ENCODE measurements around the gene EEIG2. TPM values are rescaled to one million over a fixed set of nuclear protein-coding genes. Genes with fewer than 3 reads are reported as not detected.
"Not testable (repeated sequence)": the region's sequence is repeated elsewhere in the genome, so short reads cannot be mapped to it uniquely, and the experiment has no call there.

EEIG2 gene
- total and polyA plus RNA-seq, 11 donors = 1.2 to 14.1 (median 4.8) TPM

DNA sequence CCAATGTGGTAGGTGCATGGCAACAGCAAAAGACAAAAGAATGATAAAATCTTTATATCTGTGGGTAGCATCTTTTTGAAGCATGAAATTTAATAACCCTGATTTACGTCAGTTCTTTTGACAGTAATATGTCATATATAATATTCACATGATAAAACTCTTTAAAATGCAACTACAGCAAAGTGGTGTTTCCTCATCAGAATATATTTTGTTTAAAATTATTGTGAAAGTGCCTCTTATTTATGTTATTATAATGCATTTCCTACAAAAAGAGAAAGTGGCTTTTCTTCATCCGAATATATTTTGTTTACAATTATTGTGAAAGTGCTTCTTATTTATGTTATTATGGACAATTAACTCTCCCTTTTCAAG lies 46.9 kb upstream of the EEIG2 start:
- 56 to 64% (median 61%) methylated on average over 2 of the region's 2 CpGs for WGBS, 4 donors
- intact Hi-C loops (cut with DNase I) = loop anchor here in 8 of 10 donors (1.0 to 10.0 kb wide), 7 partner anchors 44 to 728 kb away; partner anchors contain the start of gene EEIG2 (in 2 of the 8)

GRCh38 chr1:108513914-108514313 lies 46.0 kb upstream of the EEIG2 start:
- not testable (repeated sequence) for H3K9me3 ChIP-seq, H3K36me3 ChIP-seq, DNase-seq, H3K27me3 ChIP-seq, H3K27ac ChIP-seq, ATAC-seq, H3K4me3 ChIP-seq, H3K4me1 ChIP-seq
- WGBS, 4 donors = 95 to 97% (median 97%) methylated on average over 2 of the region's 2 CpGs
- intact Hi-C loops (cut with DNase I) = loop anchor here in 8 of 10 donors (1.0 to 10.0 kb wide), 9 partner anchors 43 to 729 kb away; partner anchors contain the start of gene EEIG2 (in 2 of the 8)

More for the DNA sequence above, 46.9 kb upstream of the EEIG2 start:
- DNase-seq (no peak), ATAC-seq (no peak)
- H3K4me3 ChIP-seq = no peak overlapping the region
- H3K27me3 ChIP-seq = peaks cover 0 to 3% (median 0%) of the 10 kb centered on the region in 9 donors
- H3K27ac ChIP-seq = no peak overlapping the region
- no peaks in the 10 kb centered on the region for H3K9me3 ChIP-seq
- TF ChIP-seq CTCF (IDR thresholded peaks at IDR 0.05) (no peak), POLR2A (IDR thresholded peaks at IDR 0.05) (no peak)
- no peaks in the 10 kb centered on the region for H3K4me1 ChIP-seq
- H3K36me3 ChIP-seq = no peaks in the 10 kb centered on the region

- intact Hi-C loops (cut with DNase I) = loop anchor here in 2 of 10 donors (5.0 to 10.0 kb wide), 3 partner anchors 40 to 733 kb away; partner anchors contain the start of gene EEIG2 (in 1 of the 2)
- not testable (repeated sequence) for H3K27me3 ChIP-seq, H3K4me3 ChIP-seq, H3K36me3 ChIP-seq, H3K27ac ChIP-seq, ATAC-seq, H3K9me3 ChIP-seq, H3K4me1 ChIP-seq, DNase-seq
- WGBS, 4 donors = 53 to 59% (median 56%) methylated on average over 6 of the region's 6 CpGs
Observed at GRCh38 chr1:108517301-108517897, 42.5 kb upstream of the EEIG2 start.

DNA sequence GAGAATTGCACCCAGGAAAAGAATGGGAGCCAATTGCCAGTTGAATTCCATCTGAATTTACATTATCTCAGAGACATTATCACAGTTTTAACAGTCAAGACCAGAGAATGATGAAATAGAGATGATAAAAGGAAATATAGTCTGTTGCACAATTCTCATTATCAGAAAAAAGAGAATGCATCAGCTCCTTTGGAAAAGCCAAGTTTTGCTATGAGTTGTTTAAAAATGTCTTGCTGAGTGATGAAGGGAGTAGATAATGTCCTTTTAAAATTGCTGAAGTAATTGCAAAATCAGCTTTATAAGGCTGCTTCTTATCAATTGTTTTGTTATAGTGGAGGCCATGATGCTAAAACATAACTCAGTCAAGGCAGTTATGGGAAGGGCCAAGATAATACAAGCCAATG lies 37.9 kb upstream of the EEIG2 start:
- ATAC-seq = no peak

DNA sequence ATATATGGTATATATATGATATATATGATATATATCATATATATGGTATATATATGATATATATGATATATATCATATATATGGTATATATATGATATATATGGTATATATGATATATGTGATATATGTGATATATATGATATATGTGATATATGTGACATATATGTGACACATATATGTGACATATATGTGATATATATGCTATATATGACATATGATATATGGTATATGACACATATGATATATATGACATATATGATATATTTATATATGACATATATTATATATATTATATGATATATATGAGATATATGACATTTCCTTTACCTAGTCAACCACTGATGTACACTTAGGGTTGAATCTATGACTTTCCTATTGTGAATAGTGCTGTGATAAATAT lies 36.1 kb upstream of the EEIG2 start:
- intact Hi-C loops (cut with DNase I) = no loop called here
- H3K27me3 ChIP-seq = no peaks in the 10 kb centered on the region
- no peak for ATAC-seq
- TF ChIP-seq CTCF (IDR thresholded peaks at IDR 0.05) (no peak), POLR2A (IDR thresholded peaks at IDR 0.05) (no peak)
- no peaks in the 10 kb centered on the region for H3K36me3 ChIP-seq
- DNase-seq = no peak
- H3K4me1 ChIP-seq = no peaks in the 10 kb centered on the region
- no peak overlapping the region for H3K27ac ChIP-seq
- peaks cover 0 to 9% (median 0%) of the 10 kb centered on the region in 12 donors for H3K9me3 ChIP-seq
- no peak overlapping the region for H3K4me3 ChIP-seq

More for the DNA sequence above, 37.9 kb upstream of the EEIG2 start:
- no peaks in the 10 kb centered on the region for H3K4me1 ChIP-seq
- no peak overlapping the region for H3K27ac ChIP-seq
- peaks cover 0 to 9% (median 0%) of the 10 kb centered on the region in 12 donors for H3K9me3 ChIP-seq
- H3K27me3 ChIP-seq = no peaks in the 10 kb centered on the region
- intact Hi-C loops (cut with DNase I) = no loop called here
- H3K4me3 ChIP-seq = no peak overlapping the region
- TF ChIP-seq CTCF (IDR thresholded peaks at IDR 0.05) (no peak), POLR2A (IDR thresholded peaks at IDR 0.05) (no peak)
- no peak for DNase-seq
- no peaks in the 10 kb centered on the region for H3K36me3 ChIP-seq

All from heart left ventricle (tissue), 16 donors.